KOPT-K1 (cell line): Measurements from ENCODE around the gene REXO4.
"Not testable (repeated sequence)": the region's sequence is repeated elsewhere in the genome, so short reads cannot be mapped to it uniquely, and the experiment has no call there.

Experiments
- H3K27ac ChIP-seq: fragments of 200-600 bp; sonication (generic); 2 replicates; pipeline ENCODE4 v1.5.1; 2016; ENCODE audit warnings: antibody characterized with exemption, mild to moderate bottlenecking, low read depth, low read length; ENCODE audit not compliant: poor library complexity, severe bottlenecking
- H3K36me3 ChIP-seq: fragments of 200-600 bp; sonication (generic); 2 replicates; pipeline ENCODE4 v1.5.1; 2017; ENCODE audit warnings: antibody characterized with exemption, mild to moderate bottlenecking, low read length, moderate library complexity; ENCODE audit not compliant: insufficient read depth
- H3K9me3 ChIP-seq: fragments of 200-600 bp; sonication (generic); 2 replicates; pipeline ENCODE4 v1.5.1; 2017; ENCODE audit warnings: antibody characterized with exemption, low read length, mild to moderate bottlenecking; ENCODE audit not compliant: insufficient read depth, poor library complexity, severe bottlenecking

Gene REXO4

DNA sequence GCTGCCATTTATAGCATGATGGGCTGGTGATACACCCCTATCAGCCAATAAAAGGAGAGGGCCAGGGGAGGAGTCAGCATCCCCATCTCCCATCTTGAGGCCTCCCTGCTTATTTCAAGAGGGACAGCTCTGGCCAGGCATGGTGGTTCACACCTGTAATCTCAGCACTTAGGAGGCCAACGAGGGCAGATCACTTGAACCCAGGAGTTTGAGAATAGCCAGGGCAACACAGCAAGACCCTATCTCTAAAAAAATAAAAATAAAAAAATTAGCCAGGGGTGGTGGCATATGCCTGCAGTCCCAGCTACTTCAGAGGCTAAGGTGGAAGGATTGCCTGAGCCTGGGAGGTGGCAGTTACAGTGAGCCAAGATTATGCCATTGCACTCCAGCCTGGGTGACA lies 9.8 kb downstream of the REXO4 start:
- H3K27ac ChIP-seq = no peak overlapping the region
- peaks cover 90% of the 10 kb centered on the region for H3K36me3 ChIP-seq
- no peaks in the 10 kb centered on the region for H3K9me3 ChIP-seq

- H3K9me3 ChIP-seq = no peaks in the 10 kb centered on the region
- H3K36me3 ChIP-seq = peaks cover 91% of the 10 kb centered on the region
- no peak overlapping the region for H3K27ac ChIP-seq
These were observed 11.1 kb downstream of the REXO4 start for GRCh38 chr9:133406480-133407307.

GRCh38 chr9:133405508-133406438 lies 12.0 kb downstream of the REXO4 start:
- Histone ChIP-seq H3K36me3 (peaks cover 88% of the 10 kb centered on the region), H3K9me3 (no peaks in the 10 kb centered on the region), H3K27ac (no peak overlapping the region)

DNA sequence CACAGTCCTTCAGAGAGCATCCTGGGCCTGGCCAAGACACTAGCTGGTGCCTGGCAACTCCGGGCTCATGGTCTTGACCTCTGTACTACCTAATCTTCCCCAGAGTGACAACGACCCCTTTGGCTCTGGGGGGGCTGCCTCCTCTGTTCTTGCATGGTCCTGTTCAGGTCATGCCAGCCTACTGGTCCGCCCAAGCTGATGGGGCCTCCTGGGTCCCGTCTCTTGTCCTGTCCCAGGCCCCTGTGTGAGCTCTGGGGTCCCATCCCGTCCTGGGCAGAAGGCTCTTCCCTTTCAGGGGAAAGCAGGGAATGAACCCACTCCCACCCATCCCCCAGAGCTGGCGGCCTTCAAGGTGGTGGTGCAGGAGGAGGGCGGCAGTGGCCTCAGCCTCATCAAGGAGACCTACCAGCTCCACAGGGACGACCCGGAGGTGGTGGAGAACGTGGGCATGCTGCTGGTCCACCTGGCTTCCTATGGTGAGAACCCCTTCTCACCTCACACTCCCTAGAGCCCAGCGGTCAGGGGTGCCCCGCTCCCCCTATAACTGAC lies 13.3 kb downstream of the REXO4 start:
- H3K27ac ChIP-seq = no peak overlapping the region
- no peaks in the 10 kb centered on the region for H3K9me3 ChIP-seq
- peaks cover 75% of the 10 kb centered on the region for H3K36me3 ChIP-seq

GRCh38 chr9:133403766-133404453 lies 13.9 kb downstream of the REXO4 start:
- H3K9me3 ChIP-seq = no peaks in the 10 kb centered on the region
- peaks cover 69% of the 10 kb centered on the region for H3K36me3 ChIP-seq
- H3K27ac ChIP-seq = no peak overlapping the region

GRCh38 chr9:133402689-133403088 lies 15.1 kb downstream of the REXO4 start:
- no peak overlapping the region for H3K27ac ChIP-seq
- H3K36me3 ChIP-seq = peaks cover 59% of the 10 kb centered on the region
- H3K9me3 ChIP-seq = no peaks in the 10 kb centered on the region

- peaks cover 48% of the 10 kb centered on the region for H3K36me3 ChIP-seq
- H3K27ac ChIP-seq = no peak overlapping the region
- H3K9me3 ChIP-seq = no peaks in the 10 kb centered on the region
These were observed 16.2 kb downstream of the REXO4 start for GRCh38 chr9:133401588-133401987.

- Histone ChIP-seq H3K9me3 (no peaks in the 10 kb centered on the region), H3K36me3 (peaks cover 35% of the 10 kb centered on the region)
These were observed 17.5 kb downstream of the REXO4 start for GRCh38 chr9:133400292-133400691.

DNA sequence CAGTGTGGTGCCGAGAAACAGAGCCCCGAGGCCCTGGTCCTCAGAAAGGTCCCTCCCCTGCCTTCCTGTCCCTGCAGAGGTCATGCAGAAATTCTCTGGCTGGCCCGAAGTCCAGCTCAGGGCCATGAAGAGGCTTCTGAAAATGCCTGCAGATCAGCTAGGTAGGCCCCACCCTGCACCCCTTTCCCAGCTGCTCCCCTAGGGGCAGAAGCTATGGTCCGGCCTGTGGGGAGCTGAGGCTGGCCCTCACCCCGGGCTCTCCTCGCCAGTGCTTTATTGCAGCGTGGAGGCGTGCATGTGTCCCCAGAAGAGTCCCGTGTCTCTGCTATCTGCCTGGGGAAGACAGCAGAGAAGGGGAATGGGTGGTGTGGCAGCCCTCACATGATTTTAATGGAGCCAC lies 19.9 kb downstream of the REXO4 start:
- Histone ChIP-seq H3K27ac (no peak overlapping the region), H3K9me3 (no peaks in the 10 kb centered on the region), H3K36me3 (peaks cover 16% of the 10 kb centered on the region; the same call in 1 of the 2 replicates)

More at GRCh38 chr9:133400292-133400691, 17.5 kb downstream of the REXO4 start:
- H3K27ac ChIP-seq = no peak overlapping the region

GRCh38 chr9:133397370-133397769 lies 20.4 kb downstream of the REXO4 start:
- no peak overlapping the region for H3K27ac ChIP-seq
- H3K36me3 ChIP-seq = peaks cover 11% of the 10 kb centered on the region; the same call in 1 of the 2 replicates
- H3K9me3 ChIP-seq = no peaks in the 10 kb centered on the region

DNA sequence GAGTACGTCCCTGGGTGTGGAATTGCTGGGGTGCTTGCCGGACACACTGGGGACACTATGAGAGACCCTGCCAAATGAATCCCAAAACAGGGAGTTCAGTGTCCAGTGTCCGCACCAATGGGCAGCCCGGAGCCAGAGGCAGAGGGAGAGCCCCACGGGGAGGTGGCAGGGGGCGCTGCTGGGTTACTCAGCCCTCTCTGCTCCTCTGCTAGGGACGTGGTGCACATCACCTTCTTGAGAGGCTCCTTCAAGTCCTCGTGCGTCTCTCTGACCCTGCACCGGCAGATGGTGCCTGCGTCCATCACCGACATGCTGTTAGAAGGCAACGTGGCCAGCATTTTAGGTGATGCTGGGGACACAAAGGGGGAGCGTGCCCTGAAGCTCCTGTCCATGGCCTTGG lies 20.9 kb downstream of the REXO4 start:
- no peak overlapping the region for H3K27ac ChIP-seq
- H3K9me3 ChIP-seq = no peaks in the 10 kb centered on the region
- H3K36me3 ChIP-seq = peaks cover 6% of the 10 kb centered on the region; the same call in 1 of the 2 replicates

DNA sequence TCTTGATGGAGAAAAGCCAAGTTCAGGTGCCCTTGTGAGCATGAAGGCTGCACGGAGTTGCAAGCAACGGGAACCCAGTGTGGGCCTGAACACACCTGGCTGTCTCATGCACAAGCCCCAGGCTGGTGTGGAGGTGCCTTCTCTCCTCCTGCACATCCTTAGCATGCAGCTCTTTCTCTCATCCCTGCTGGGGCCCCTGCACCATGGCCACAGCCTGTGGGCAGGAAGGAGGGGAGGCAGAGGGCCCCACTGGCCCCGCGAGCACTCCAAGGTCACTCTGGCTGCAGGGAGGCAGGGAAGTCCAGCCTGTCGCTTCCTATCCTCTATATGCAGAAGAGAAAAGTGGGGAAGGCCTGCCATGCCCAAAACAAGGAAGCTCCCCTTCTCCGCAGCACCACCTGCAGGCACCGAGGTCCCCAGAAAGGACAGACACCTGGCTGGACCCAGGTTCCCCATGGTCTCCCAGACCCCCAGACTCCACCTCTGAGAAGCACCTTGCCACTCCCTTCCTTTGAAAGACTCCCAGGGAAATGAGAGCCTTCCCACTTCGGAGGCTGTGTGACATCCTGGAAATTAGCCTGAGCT lies 23.0 kb downstream of the REXO4 start:
- H3K9me3 ChIP-seq = no peaks in the 10 kb centered on the region
- H3K36me3 ChIP-seq = no peaks in the 10 kb centered on the region
- H3K27ac ChIP-seq = no peak overlapping the region

- Histone ChIP-seq H3K27ac (no peak overlapping the region), H3K36me3 (no peaks in the 10 kb centered on the region)
These were observed 24.4 kb downstream of the REXO4 start for GRCh38 chr9:133393399-133393798.

DNA sequence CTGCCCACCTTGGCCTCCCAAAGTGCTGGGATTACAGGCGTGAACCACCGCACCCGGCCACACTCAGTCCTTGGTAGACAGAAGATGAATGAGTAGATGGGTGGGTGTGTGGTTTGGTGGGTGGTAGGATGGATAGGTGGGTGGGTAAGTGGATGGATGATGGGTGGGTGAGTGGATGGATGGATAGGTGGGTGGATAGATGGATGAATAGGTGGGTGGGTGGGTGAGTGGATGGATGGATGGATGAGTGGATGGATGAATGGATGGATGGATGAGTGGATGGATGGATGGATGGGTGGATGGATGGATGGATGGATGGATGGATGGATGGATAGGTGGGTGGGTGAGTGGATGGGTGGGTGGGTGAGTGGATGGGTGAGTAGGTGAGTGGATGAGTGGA lies 25.5 kb downstream of the REXO4 start:
- not testable (repeated sequence) for H3K9me3 ChIP-seq, H3K36me3 ChIP-seq, H3K27ac ChIP-seq

More at GRCh38 chr9:133393399-133393798, 24.4 kb downstream of the REXO4 start:
- no peaks in the 10 kb centered on the region for H3K9me3 ChIP-seq
